ENCODE results near the gene ZNF839.
A peak's percentile ranks its signal among the peaks of the same experiment; 100 is the strongest.
"Not testable (repeated sequence)": the region's sequence is repeated elsewhere in the genome, so short reads cannot be mapped to it uniquely, and the experiment has no call there.

Gene ZNF839

GRCh38 chr14:102319351-102320032 lies at the start of gene ZNF839:
Gene ZNF839 (plus strand): TSS chr14:102319746. CDS start chr14:102319766, 20 bp downstream.
- peak; percentile 93 to 94 for DNase-seq

GRCh38 chr14:102272392-102272791 lies 47.2 kb upstream of the ZNF839 start:
- DNase-seq, result no peak

GRCh38 chr14:102275866-102276265 lies 43.7 kb upstream of the ZNF839 start:
- DNase-seq, result no peak

GRCh38 chr14:102277874-102278630 lies 41.5 kb upstream of the ZNF839 start:
- no peak for DNase-seq

GRCh38 chr14:102278631-102278935 lies 41.0 kb upstream of the ZNF839 start:
- no peak for DNase-seq

GRCh38 chr14:102279282-102279681 lies 40.3 kb upstream of the ZNF839 start:
- DNase-seq, result no peak

GRCh38 chr14:102279688-102280348 lies 39.7 kb upstream of the ZNF839 start:
- no peak for DNase-seq

- DNase-seq, result no peak
Observed at GRCh38 chr14:102280376-102280962, 39.1 kb upstream of the ZNF839 start.

GRCh38 chr14:102282751-102283465 lies 36.6 kb upstream of the ZNF839 start:
- no peak for DNase-seq

GRCh38 chr14:102283631-102284129 lies 35.9 kb upstream of the ZNF839 start:
- no peak for DNase-seq

GRCh38 chr14:102285106-102285505 lies 34.4 kb upstream of the ZNF839 start:
- no peak for DNase-seq

- DNase-seq, result no peak
Observed at GRCh38 chr14:102288139-102288538, 31.4 kb upstream of the ZNF839 start.

GRCh38 chr14:102292441-102292840 lies 27.1 kb upstream of the ZNF839 start:
- no peak for DNase-seq

- DNase-seq, result no peak
Observed at GRCh38 chr14:102293781-102294180, 25.8 kb upstream of the ZNF839 start.

GRCh38 chr14:102295270-102295669 lies 24.3 kb upstream of the ZNF839 start:
- DNase-seq, result no peak

GRCh38 chr14:102297436-102298170 lies 21.9 kb upstream of the ZNF839 start:
- no peak for DNase-seq

- DNase-seq, result not testable (repeated sequence)
Observed at GRCh38 chr14:102298303-102299070, 21.1 kb upstream of the ZNF839 start.

GRCh38 chr14:102303664-102304063 lies 15.9 kb upstream of the ZNF839 start:
- no peak for DNase-seq

GRCh38 chr14:102304611-102305506 lies 14.7 kb upstream of the ZNF839 start, which contains the start of gene MOK:
Gene MOK (minus strand): TSS chr14:102305164. CDS start chr14:102304968, 196 bp downstream.
- DNase-seq, result peak; percentile 98 to 99

All from CD4-positive, alpha-beta T cell treated with Interleukin-1 beta for 1 hour (primary cell).